PFSK-1 (cell line): ENCODE measurements around the gene HS3ST4.

Experiments used
- FOXP2 ChIP-seq: optimal IDR thresholded peaks from 2 replicates; pipeline ENCODE3; 2011; ENCODE audit warnings: borderline replicate concordance, control low read depth, inconsistent platforms; ENCODE audit not compliant: insufficient read depth; ENCODE audit errors: extremely low read length, extremely low read depth
- POLR2AphosphoS5 ChIP-seq: IDR thresholded peaks from 2 replicates; pipeline ENCODE4 v1.6.1; 2012; ENCODE audit warnings: low read depth, mild to moderate bottlenecking, control low read depth, low read length, moderate library complexity
- SIN3A ChIP-seq: IDR thresholded peaks from 2 replicates; pipeline ENCODE4 v1.6.1; 2012; ENCODE audit warnings: mild to moderate bottlenecking, low read length, moderate library complexity, borderline replicate concordance; ENCODE audit not compliant: insufficient read depth
- TAF1 ChIP-seq: IDR thresholded peaks from 2 replicates; pipeline ENCODE4 v1.6.1; 2012; ENCODE audit warnings: low read length, control low read depth, borderline replicate concordance; ENCODE audit not compliant: insufficient read depth
- TF ChIP-seq, protein P1 (sequence below), 2 experiments: IDR thresholded peaks; 2 replicates each; pipeline versions ENCODE4 v1.6.1 to v1.8.0; 2011 to 2012; ENCODE audit warnings: low read depth in 2 of 2, low read length in 2 of 2, control low read depth in 1 of 2, inconsistent platforms in 1 of 2, mild to moderate bottlenecking in 1 of 2, moderate library complexity in 1 of 2; ENCODE audit not compliant: insufficient read depth in 1 of 2

Gene HS3ST4

DNA sequence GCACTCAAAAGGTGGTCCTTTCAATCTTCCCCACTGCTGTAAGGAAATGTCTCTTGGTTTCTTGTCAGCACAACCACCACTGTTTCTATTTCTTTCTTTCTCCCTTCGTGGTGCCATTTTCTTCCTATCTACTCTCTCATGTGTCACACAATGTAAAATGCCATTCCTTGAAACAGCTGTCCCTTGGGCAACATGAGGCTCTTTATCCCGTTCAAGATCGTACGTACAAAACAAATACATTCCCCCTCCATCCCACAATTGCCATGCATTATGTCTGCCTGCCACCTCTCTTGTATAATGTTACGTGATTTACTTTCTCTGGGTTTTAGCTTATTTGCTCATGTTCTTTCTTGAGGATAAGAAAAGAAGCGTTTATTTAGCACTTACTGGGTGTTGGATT, 410.6 kb downstream of the HS3ST4 start:
- TF ChIP-seq, protein P1, sequence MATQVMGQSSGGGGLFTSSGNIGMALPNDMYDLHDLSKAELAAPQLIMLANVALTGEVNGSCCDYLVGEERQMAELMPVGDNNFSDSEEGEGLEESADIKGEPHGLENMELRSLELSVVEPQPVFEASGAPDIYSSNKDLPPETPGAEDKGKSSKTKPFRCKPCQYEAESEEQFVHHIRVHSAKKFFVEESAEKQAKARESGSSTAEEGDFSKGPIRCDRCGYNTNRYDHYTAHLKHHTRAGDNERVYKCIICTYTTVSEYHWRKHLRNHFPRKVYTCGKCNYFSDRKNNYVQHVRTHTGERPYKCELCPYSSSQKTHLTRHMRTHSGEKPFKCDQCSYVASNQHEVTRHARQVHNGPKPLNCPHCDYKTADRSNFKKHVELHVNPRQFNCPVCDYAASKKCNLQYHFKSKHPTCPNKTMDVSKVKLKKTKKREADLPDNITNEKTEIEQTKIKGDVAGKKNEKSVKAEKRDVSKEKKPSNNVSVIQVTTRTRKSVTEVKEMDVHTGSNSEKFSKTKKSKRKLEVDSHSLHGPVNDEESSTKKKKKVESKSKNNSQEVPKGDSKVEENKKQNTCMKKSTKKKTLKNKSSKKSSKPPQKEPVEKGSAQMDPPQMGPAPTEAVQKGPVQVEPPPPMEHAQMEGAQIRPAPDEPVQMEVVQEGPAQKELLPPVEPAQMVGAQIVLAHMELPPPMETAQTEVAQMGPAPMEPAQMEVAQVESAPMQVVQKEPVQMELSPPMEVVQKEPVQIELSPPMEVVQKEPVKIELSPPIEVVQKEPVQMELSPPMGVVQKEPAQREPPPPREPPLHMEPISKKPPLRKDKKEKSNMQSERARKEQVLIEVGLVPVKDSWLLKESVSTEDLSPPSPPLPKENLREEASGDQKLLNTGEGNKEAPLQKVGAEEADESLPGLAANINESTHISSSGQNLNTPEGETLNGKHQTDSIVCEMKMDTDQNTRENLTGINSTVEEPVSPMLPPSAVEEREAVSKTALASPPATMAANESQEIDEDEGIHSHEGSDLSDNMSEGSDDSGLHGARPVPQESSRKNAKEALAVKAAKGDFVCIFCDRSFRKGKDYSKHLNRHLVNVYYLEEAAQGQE (IDR thresholded peaks at IDR 0.05; ENCODE audit: insufficient read depth in 1 of 2, low read depth in 2 of 2, low read length in 2 of 2): no peak
- TF ChIP-seq TAF1: no peak
- TF ChIP-seq SIN3A: no peak
- TF ChIP-seq POLR2AphosphoS5: no peak
- TF ChIP-seq FOXP2: no peak

DNA sequence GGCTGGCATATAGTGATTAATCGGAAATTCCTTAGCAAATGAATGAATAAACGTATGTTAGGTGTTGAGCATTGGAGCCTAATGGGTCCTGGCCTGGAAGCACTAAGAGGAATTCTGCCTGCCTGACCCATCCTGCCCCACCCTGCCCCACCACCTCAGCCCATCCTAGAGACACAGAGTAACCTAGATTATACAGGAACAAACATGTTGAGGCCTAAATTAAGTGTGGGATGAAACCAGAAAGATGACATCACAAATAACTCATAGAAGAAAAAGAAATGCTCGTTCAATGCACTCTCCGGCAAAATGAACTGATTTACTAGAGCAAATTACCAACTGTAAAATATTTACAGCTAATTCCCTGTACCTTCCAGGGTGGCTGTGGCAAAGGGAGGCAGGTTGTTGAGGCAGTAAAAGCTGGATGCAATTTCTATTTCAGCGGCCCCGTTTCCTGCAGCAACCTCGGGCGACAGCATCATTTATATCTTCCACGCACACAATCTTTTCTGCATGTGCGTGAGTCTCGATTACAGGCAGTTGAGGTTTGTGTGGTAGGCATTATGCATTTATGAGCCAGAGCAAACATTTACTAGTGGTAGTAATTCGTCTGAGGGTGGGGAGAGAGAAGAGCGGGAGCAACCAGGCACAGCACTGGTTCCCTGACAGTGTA, 417.2 kb downstream of the HS3ST4 start:
- TF ChIP-seq SIN3A (no peak), TAF1 (no peak), POLR2AphosphoS5 (no peak), FOXP2 (no peak)
- TF ChIP-seq, protein P1 (IDR thresholded peaks at IDR 0.05; ENCODE audit: insufficient read depth in 1 of 2, low read depth in 2 of 2, low read length in 2 of 2): no peak

DNA sequence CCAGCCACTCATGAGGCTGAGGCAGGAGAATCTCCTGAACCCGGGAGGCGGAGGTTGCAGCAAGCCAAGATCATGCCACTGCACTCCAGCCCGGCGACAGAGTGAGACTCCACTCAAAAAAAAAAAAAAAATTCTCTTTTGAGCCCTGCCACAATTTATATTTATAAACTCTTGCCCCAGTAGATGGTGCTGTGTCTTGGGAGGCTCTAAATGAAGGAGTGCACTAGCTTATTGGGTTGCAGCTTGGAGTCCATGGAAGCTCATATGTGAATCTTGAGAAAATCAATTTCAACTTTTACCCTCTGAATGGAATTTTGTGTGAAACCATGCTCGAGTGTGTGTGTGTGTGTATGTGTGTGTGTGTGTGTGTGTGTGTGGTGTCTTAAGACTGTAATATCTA, 420.1 kb downstream of the HS3ST4 start:
- TF ChIP-seq POLR2AphosphoS5: no peak
- TF ChIP-seq, protein P1 (IDR thresholded peaks at IDR 0.05; ENCODE audit: insufficient read depth in 1 of 2, low read depth in 2 of 2, low read length in 2 of 2): no peak
- no peak for TF ChIP-seq FOXP2
- TF ChIP-seq SIN3A: no peak
- TF ChIP-seq TAF1: no peak

DNA sequence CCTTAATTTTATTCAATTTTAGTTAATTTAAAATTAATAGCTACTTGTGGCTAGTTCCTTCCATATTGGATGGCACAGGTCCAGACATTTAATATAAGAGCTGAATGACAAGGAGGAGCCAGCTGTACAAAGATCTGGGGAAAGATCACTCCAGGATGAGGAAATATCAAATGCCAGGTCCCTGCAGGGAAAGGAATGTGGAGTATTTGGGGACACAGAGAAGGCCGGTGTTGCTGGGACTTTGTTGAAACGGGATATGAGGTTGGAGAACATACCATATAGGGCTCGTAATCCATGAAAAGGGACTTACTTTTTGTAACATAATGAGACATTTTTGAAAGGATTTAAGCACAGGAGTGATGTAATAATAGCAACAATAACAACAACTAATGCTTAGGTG, 426.8 kb downstream of the HS3ST4 start:
- TF ChIP-seq SIN3A (no peak), FOXP2 (no peak), TAF1 (no peak), POLR2AphosphoS5 (no peak)
- TF ChIP-seq, protein P1 (IDR thresholded peaks at IDR 0.05; ENCODE audit: insufficient read depth in 1 of 2, low read depth in 2 of 2, low read length in 2 of 2): no peak
